ENCODE results near the gene SEC31B.

The SEC31B gene

DNA sequence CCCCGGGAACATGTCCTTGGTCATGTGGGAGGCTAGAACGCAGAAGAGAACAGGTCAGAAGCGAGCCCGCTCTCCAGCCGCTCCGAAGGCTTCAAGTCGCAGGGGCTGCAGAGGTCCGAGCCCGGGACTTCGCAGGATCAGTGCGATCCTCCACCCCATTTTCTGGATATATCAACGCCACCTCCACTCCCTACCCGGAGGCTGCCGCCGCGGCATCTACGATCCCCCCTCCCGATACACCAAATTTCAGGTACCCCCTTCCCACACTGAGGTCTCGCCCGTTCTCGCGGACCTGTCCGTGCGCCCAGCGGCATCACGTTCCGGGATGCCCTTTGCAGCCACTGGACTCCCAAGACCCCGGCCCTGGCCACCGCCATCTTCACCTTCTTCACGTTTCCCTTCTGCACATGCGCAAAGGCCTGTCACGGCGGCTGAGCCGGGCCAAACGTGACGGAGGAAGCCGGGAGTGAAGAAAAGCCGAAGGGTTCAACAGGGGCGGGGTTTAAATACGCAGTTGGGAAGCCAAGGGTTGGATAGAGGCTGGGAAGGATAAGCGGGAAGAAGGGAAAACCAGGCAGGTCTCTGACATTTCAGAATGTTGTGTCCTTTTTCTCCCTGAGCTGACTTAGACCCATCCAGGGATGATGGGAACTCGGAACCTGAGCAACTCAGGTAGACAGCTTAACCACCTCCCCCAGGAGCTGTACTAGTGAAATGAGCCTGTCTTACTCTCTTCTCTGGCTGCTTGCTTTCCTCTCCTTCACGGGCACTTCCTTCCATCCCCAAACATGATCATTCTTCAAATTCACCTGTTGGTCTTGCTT lies 10.0 kb upstream of the SEC31B start, which contains the start of gene NDUFB8:
TSS of gene NDUFB8 (minus strand) at position 397 of the 824 bp plus-strand sequence. CDS start at position 377, 20 bp downstream.
- peak; percentile 79 for DNase-seq (ENCODE audit: low read depth)

- no peak for DNase-seq (ENCODE audit: low read depth)
Observed at GRCh38 chr10:100528921-100529474, 9.3 kb upstream of the SEC31B start.

DNA sequence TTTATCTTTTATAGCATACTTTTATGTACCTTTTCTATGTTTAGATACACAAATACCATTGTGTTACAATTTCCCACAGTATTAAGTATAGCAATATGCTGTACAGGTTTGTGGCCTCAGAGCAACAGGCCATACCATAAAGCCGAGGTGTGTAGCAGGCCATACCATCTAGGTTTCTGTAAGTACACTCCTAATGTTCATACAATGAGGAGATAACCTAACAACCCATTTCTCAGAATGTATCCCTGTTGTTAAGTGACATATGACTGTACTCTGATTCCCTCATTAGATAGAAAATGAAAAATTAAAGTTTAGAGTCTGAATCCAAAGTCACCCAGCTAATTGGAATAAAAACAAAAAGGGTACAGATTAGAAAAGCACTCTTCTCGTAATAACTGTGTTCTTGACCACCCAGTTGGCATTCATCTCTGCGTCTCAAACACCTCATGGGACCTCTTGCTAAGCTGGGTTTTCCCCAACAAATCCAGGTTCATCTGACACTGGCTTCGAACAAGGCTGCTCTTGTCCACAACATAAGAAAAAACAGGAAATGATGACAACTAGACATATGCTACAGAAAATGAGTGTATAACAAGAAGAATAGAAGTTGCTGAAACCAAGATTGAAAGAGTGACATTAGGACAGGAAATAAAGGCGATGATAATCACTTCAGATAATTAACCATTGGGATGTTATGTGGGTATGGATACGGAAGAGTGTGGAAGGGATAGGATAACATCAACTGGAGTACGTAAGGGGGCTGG lies 8.6 kb upstream of the SEC31B start:
- DNase-seq (ENCODE audit: low read depth), result no peak

- DNase-seq (ENCODE audit: low read depth), result no peak
Observed at GRCh38 chr10:100524638-100525037, 5.0 kb upstream of the SEC31B start.

DNA sequence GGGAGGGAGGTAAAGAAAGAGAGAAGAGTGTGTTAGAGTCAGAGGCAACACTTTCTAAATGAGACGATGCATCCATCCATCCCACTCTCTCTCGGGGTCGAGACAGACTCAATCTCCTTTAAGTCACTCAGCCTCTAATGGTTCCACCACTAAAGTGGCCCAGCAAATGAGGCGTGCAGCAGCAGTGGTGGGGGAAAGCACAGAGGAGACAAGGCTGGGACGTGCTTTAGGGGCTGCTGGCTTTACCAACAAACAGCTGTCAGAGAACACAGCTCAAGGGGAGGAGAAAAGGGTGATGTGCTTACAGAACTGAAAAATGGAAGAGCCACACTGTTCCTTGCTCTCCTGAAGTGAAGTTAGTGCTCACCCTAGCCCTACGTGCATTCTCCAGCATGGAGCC lies 4.5 kb upstream of the SEC31B start:
- no peak for DNase-seq (ENCODE audit: low read depth)

DNA sequence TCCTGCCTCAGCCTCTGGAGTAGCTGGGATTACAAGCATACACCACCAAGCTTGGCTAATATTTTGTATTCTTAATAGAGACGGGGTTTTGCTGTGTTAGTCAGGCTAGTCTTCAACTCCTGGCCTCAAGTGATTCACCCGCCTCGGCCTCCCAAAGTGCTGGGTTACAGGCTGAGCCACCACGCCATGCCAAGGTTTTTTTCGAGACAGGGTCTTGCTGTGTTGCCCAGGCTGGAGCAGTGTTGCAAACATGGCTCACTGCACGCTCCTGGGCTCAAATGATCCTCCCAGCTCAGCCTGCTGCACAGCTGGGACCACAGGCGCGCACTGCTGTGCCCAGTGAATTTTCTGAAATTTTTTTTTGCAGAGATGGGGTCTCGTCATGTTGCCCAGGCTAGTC lies 3.3 kb upstream of the SEC31B start:
- no peak for DNase-seq (ENCODE audit: low read depth)

DNA sequence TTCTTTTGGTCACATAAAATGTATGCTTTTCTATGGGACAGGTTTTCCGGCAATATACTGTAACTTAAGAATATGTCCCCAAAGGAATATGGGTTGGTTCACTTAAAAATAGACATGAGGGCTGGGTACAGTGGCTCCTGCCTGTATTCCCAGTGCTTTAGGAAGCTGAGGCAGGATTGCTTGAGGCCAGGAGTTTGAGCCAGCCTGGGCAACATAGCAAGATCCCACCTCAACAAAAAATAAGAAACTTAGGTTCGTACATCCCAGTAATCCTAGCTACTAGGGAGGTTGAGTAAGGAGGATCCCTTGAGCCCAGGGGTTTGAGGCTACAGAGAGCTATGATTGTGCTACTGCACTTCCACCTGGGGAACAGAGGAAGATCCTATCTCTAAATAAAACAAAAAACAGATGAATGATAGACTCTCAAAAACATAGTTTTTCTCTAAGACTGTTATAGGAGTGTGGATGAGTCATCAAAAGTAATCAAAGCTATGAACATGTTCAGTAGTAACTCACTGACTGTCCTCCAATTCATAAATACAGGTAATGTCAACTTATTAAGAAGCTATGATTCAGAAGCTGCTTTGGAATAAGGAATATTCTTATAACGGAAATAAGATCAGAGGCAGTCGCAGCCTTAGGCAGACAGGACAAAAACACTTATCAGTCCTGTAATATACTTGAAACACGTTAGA lies 2.6 kb upstream of the SEC31B start:
- DNase-seq (ENCODE audit: low read depth), result no peak

DNA sequence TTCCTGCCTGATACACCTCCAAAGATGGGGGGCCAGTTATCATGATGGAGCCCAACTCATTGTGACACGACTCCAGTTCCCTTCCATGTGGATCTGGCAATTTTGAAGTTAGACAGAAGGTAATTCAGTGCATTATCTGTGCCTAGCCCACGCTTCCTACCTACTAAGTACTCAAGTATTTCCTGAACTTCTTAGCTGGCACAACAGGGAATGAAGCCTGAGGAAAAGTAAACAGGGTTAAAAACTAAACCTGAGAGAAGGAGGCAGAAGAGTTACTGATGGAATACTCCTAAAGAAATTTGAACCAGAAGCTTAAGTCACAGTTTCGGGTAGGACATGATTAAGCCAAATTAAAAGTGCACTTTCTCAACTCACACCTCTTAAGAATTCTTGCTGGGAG lies 1.1 kb upstream of the SEC31B start:
- DNase-seq (ENCODE audit: low read depth), result no peak

DNA sequence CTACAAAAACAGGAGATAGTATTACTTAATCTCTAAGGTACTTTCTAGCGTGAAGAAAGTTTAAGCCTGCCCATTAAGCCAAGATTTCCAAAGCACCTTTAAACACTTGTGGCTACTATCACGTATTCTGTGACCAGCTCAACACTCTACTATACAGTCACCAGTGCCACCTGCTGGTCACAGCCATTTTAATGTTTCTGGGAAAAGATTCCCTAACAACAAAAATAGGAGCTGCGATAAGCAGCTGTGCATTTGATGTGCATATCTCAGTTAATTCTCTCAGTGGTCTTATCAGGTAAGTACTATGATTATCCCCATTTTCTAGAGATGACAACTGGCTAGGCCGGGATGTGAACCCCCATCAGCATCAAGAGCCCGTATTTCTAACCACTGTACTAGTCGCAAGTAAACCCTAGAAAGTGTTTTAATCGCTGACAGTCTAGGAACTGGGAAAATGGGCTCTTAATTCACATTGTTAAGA lies 860 bp downstream of the SEC31B start:
- peak; percentile 47 for DNase-seq (ENCODE audit: low read depth)

DNA sequence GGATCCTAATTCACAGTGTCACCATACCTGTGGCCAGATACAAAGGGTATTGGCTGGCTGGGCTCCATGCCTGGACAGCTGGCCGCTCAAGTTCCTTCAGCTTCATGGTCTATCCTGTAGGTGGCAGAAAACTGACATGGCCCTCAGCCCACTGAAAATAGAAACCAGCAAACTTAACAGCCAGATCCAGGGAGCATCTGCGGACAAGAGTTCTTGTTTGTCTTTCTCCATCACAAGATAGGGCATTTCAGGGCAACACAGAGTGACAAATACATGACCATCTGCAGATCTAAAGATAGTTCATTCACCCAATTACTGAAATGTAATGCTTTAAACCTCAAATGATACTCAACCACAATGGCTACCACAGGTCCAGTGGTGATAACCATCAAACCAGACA lies 2.8 kb downstream of the SEC31B start:
- DNase-seq (ENCODE audit: low read depth), result no peak

DNA sequence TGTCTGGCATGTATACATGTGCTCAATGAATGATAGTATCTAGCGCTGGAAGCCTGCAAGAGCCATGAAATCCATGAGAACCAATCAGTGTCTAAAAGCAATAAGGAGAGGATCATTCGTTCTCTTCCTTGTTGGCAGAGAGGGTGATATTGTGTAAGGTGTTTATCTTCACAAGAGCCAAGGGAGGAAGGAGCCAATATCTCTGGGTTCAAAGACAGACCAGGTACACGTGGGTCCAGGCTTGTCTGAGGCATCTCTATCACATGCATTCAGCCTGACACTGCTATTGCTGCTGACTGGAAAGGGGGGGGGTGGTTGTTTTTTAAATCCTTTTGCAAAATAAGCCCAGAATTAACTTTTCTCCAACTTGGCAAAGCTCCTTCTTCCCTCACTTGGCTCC lies 4.0 kb downstream of the SEC31B start:
- no peak for DNase-seq (ENCODE audit: low read depth)

DNA sequence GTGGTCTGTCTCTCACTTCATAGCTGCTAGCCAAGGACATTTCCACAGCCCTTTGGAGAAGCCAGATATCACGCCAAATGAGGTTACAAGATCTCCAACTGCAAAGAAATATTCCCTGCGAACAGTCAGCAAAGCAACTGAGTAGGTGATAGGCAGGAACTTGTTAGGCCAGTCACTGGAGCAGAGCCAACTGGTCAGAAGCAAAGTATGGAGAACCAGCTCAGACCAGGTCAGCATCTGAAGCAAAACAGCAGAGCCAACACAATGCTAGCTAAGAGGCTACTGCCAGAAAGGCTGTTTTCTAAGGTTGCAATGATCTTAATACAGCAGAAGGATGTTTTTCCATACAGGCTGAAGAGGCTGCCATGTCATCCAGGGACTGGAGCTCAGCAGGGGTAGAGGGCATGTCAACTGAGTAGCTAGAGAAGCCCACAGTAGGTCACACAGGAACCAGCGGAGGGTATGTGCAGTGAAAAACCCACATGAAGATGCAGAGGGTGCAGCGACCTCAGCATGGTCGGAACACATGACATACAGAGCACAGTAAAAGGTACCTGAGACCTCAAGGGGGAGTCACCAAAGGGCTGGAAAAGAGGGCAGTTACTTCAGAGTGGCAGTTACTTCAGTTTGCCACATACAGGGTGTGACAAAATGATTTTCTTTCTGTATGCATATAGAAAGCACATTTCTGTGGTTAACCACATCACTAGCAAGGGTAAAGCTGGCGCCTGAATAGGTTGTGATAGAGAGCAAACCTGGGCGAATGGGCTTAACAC lies 8.9 kb downstream of the SEC31B start:
- DNase-seq (ENCODE audit: low read depth), result no peak

DNA sequence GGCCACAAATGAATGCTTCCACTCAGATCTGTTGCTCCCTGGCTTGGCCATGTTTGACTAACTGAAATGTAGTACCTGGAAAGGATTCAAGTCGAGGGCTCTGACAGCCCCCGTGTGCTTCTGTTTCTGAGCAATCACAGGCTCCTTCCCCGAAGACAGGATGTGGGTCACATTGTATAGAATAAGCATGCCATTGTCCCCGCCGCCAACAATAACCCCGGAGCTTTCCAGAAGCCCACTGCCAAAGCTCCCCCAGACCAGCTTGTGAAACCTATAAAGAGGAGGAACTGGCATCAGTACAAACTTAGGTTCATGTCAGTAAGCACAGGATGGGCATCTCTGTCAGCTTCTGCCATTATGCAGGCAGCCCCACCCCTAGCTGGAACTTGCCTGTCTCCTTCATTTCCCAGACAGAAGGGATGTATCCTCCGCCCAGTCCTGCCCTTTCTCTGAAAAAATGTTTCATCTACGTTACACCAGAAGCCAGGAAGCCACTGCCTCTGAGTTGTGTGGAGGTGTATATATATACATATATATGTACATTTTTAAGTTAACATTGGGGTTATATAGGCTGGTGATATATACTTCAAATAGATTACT lies 10.3 kb downstream of the SEC31B start:
- DNase-seq (ENCODE audit: low read depth), result peak; percentile 37

DNA sequence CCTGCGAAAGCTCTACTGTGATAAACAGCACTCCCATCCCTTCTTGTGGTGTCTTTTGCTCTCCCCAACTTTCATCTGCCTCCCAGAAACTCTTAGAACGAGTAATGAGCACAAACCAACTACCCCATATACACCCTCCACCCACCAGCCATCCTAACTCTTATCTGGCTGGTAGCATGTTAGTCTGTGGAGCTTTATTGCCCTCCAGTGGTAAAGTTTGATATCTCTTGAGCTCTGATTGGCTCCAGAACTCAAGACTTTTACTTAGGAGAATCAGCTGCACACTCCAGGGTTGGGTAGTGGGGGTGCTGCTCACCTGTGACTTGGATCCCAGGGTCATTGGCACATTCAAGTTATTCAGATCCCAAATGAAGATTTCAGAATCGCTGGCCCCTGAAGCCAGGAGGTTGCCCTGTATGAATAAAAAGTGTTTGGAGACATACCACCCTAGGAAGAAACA lies 10.9 kb downstream of the SEC31B start:
- DNase-seq (ENCODE audit: low read depth), result no peak

DNA sequence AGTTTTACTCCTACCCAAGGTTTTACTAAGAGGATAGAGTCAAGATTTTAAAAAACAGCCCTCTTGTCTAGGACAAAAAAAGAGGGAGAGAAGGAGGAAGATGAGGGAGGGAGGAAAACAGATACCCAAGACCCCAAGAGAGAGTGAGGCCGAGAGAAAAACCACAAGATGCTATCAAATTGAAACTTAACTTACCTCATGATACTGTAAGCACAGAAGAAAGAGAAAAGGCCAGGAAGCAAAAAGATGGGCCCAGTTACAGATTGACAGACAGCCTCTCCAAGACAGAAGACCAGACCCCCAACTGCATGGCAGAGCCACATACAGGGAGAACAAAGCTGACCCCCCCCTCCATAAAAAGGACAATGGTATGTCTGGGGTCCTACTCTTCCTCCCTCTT lies 11.4 kb downstream of the SEC31B start:
- no peak for DNase-seq (ENCODE audit: low read depth)

DNA sequence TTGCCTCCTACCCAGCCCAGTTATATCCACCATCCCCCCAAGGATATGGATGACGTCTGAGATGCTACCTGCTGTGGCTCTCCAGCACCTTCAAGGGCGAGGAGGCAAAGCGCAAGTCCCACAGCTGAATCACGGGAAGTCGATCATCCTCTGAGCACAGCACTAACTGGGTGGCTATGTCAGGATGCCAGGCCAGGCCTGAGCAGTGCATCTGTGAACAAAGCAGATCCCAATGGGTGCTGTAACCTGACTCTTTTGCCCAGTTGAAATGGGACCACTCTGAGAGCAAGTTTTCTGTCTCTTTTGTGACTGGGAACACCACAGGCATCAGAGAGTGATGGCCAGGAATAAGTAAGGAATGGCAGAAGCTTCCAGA lies 12.3 kb downstream of the SEC31B start:
- DNase-seq (ENCODE audit: low read depth), result no peak

DNA sequence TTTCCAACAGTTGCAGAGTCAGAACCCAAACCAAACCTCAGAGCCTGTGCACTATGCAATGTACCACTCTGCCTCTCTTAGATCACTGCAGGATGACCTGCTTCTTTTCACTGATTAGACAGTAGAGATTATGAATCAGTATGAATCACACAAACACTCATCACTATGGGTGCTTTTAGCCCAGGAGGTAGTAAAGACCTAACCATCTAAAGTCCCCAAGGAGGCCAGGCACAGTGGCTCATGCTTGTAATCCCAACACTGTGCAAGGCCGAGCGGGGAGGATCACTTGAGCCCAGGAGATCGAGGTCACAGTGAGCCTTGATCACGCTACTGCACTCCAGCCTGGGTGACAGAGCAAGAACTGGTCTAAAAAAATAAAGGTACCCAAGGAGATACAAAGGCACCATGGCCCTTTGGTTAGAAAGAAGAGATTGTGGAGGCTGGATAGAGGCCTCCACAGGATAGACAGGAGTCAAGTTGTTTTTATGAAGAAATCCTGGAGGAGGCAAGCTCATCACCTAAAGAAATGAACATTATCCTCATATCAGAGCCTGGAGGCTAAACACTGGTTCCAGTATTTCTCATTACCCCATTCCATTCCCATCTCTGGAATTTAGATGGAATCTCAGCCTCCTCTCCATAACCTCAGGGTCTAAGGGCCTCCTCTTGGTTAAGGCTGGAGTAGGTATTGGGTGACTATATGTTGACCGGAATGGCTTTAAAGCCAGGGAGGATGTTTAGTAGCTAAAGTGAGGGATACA lies 12.9 kb downstream of the SEC31B start:
- no peak for DNase-seq (ENCODE audit: low read depth)

DNA sequence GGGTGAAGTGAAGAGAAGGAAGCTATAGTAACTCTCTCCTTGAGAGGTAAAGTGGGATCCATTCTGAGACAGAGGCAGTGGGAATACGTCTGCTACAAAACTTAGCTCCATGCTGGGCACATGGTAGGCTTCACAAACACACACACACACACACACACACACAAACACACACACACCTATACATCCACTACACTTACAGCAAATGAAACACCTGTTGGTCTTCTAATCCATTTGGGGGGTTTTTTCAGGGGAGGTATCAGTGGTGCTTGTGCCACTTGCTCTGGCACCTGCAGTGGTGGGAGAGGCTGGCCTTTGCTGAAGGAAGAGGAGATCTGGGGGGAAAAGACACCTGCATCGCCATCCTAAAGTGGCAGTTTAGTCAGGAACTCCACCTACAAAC lies 14.5 kb downstream of the SEC31B start:
- no peak for DNase-seq (ENCODE audit: low read depth)

DNA sequence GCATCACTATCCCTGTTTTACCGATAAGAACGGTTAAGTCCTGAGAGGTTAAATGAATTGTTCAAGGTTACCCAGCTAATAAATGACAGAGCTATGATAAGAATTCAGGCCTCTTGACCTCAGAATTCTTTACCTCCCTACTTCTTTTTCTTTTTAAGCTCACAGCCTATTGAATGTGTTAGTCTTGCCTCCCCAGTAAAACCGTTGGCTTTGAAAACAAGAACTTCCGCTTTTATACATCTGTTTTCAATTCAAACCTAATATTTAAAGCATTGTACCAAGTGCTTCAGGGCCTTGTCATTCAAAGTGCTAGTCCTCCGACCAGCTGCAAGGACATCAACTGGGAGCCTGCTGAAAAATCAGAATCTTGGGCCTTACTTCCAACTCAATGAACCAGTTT lies 15.6 kb downstream of the SEC31B start:
- no peak for DNase-seq (ENCODE audit: low read depth)

DNA sequence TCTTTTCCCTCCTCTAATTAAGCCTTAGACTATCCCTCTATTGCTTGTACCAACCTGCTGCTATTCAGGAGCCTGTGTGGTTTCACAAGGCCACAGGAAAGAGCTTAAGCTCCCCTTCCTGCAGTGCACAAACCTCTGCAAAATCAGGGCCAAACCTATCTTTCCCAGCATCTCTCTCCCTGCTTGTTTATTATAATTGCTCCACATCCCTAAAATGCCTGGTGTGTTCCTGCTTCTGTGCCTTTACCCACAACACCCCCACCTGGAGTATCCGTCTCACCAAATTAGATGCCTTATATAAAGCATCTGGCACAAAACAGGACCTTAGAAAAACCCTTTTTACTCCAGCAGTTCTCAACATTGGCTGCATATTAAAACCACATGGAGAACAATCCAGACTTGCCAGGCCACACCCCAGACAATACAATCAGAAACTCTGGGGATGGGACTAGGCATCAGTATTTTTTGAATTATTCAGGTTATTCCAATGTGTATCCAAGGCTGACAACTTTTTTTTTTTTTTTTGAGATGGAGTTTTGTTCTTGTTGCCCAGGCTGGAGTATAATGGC lies 16.7 kb downstream of the SEC31B start:
- no peak for DNase-seq (ENCODE audit: low read depth)
